ENCODE results near the gene GBE1. TPM values are rescaled to one million over a fixed set of nuclear protein-coding genes. Genes with fewer than 3 reads are reported as not detected.

The GBE1 gene
- total RNA-seq, 2 donors from 2014 or later: 15.0 to 26.7 TPM

DNA sequence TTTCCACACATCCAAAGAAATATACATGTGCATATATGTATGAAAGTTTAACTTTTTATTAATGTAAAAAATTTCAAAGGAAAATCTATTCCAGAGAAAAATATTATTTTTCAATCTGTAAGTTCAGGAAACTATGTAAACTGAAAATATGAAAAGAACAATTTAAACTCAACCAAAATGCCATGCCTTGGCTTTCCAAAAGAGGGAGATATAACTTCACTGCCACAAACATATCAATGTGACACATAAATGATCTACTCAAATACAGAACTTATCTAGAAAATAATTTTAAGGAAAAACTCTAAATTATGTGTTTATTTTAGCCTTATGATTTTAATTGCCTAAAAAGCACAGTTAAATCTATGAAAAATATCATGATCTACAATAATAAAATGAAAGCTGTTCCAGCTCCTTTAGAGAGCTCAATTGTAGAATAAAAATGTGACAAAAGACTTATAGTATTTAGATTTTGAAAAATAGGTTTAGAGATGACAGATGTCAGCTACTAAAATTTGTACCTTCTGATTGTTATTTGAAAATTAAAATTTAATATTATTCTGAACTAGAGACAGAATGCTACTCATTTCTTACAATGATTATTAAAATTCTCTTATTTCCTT lies 94.8 kb downstream of the GBE1 start:
- Histone ChIP-seq H3K27me3 (no peaks in the 10 kb centered on the region), H3K4me3 (no peak overlapping the region), H3K9ac (ENCODE audit: low read depth in 2 of 2, low read length in 2 of 2) (no peak overlapping the region), H3K36me3 (no peaks in the 10 kb centered on the region), H3K27ac (no peak overlapping the region), H3K4me1 (no peaks in the 10 kb centered on the region), H3K9me3 (no peaks in the 10 kb centered on the region)
- intact Hi-C loops (cut with DNase I): loop anchor here (5.0 to 10.0 kb wide), 2 partner anchors 246 to 468 kb away; no protein-coding TSS in a partner anchor
- no peak for DNase-seq
- TF ChIP-seq, protein P1, sequence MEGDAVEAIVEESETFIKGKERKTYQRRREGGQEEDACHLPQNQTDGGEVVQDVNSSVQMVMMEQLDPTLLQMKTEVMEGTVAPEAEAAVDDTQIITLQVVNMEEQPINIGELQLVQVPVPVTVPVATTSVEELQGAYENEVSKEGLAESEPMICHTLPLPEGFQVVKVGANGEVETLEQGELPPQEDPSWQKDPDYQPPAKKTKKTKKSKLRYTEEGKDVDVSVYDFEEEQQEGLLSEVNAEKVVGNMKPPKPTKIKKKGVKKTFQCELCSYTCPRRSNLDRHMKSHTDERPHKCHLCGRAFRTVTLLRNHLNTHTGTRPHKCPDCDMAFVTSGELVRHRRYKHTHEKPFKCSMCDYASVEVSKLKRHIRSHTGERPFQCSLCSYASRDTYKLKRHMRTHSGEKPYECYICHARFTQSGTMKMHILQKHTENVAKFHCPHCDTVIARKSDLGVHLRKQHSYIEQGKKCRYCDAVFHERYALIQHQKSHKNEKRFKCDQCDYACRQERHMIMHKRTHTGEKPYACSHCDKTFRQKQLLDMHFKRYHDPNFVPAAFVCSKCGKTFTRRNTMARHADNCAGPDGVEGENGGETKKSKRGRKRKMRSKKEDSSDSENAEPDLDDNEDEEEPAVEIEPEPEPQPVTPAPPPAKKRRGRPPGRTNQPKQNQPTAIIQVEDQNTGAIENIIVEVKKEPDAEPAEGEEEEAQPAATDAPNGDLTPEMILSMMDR (IDR thresholded peaks at IDR 0.05): peak; percentile 72

DNA sequence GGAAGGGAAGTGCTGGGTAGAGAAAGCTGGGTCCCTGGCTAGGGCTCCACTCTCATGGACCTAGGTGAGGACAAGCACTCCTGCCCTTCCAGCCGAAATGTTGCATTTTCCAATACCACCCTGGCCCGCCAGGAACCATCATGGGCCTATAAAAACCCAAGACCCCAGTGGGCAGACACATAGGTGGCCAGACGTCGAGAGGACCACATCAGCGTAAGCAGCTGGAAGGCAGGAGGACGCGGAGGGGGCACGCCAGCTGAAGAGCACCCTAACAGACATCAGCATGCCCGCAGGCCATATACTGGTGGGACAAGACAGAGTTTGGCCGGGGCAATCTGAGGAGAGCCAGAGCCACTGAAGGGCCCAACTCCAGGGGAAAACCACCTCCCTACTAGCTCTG lies 98.3 kb downstream of the GBE1 start:
- H3K9me3 ChIP-seq: no peaks in the 10 kb centered on the region
- H3K27me3 ChIP-seq: no peaks in the 10 kb centered on the region
- TF ChIP-seq, protein P1 (IDR thresholded peaks at IDR 0.05): no peak
- no peak overlapping the region for H3K4me3 ChIP-seq
- H3K36me3 ChIP-seq: no peaks in the 10 kb centered on the region
- intact Hi-C loops (cut with DNase I): loop anchor here (10.0 kb wide), 1 partner anchor 472 kb away; no protein-coding TSS in a partner anchor
- no peak overlapping the region for H3K9ac ChIP-seq (ENCODE audit: low read depth in 2 of 2, low read length in 2 of 2)
- no peaks in the 10 kb centered on the region for H3K4me1 ChIP-seq
- DNase-seq: no peak
- H3K27ac ChIP-seq: no peak overlapping the region

DNA sequence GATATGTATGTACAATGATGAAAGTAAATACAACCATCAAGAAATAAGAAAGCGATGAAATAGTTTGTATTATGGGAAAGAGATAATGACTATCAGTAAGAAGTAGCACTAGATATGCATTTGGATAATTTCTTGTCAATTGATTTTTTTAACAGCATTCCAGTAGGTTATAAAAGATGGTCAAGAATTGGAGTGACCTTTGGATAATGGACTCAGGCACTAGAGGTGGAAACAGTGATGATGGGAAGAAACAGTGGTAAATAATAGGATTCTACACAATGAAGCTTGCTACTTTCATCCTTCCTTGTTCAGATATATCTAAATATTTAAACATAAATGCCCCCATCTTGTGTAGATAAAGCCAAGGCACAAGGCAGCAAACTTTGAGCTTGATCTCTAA lies 101.4 kb downstream of the GBE1 start:
- H3K27me3 ChIP-seq: no peaks in the 10 kb centered on the region
- no peak overlapping the region for H3K27ac ChIP-seq
- no peak overlapping the region for H3K9ac ChIP-seq (ENCODE audit: low read depth in 2 of 2, low read length in 2 of 2)
- no peaks in the 10 kb centered on the region for H3K4me1 ChIP-seq
- no peak for DNase-seq
- H3K36me3 ChIP-seq: no peaks in the 10 kb centered on the region
- TF ChIP-seq, protein P1 (IDR thresholded peaks at IDR 0.05): no peak
- intact Hi-C loops (cut with DNase I): loop anchor here (10.0 kb wide), 1 partner anchor 475 kb away; no protein-coding TSS in a partner anchor
- H3K4me3 ChIP-seq: no peak overlapping the region
- H3K9me3 ChIP-seq: no peaks in the 10 kb centered on the region

DNA sequence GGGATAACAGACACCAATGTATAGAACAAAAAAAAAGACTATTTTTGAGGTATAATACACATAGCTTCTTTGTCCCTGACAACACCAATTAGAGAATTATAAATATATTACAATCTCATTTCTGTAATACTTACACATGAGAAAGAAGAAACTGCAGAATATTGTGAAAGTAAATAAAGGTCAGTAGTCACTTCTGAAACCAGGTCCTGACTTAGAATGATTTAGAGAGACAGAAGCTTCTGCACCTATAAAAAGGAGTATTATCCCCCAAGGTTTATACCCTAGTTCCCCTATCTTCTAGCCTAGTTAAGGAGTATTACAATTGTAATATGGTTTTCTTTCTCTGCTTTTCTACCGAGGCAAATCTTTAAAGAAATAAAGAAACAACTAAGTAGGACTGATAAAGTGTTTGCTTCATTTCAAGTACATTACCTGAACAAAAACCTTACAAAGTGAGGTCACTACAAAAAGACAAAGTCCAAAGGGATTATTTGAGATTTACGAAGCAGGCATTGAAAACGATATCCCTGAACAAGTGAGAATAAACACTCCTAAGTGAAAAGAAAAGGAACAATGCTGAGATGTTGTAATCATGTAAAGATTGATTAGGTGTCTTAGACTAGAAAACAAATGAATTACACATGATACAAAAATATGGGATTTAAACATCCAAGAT lies 103.0 kb downstream of the GBE1 start:
- TF ChIP-seq, protein P1 (IDR thresholded peaks at IDR 0.05): no peak
- no peaks in the 10 kb centered on the region for H3K9me3 ChIP-seq
- H3K27me3 ChIP-seq: no peaks in the 10 kb centered on the region
- no peak overlapping the region for H3K4me3 ChIP-seq
- intact Hi-C loops (cut with DNase I): no loop called here
- no peaks in the 10 kb centered on the region for H3K36me3 ChIP-seq
- H3K9ac ChIP-seq (ENCODE audit: low read depth in 2 of 2, low read length in 2 of 2): no peak overlapping the region
- H3K4me1 ChIP-seq: no peaks in the 10 kb centered on the region
- no peak overlapping the region for H3K27ac ChIP-seq
- DNase-seq: no peak

DNA sequence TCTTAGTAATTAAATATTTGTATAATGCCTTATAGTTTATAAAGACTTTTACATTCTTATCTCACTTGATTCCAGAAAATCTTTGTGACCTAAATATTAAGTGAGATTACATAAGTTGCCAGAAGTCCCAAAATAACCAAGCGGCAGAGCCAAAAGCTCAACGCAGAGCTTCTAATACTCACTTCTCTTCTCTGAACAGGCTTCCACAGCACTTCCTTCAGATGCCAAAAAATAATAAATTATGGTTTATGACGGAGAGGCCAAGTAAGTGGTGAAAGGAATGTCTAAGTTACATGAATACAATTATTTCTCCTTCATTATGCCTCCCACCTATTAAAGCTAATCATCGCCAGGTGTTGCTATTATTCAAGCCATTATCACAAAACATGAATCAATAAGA lies 110.3 kb downstream of the GBE1 start:
- Histone ChIP-seq H3K4me3 (no peak overlapping the region), H3K4me1 (no peaks in the 10 kb centered on the region), H3K36me3 (no peaks in the 10 kb centered on the region), H3K27me3 (no peaks in the 10 kb centered on the region), H3K9ac (ENCODE audit: low read depth in 2 of 2, low read length in 2 of 2) (no peak overlapping the region), H3K9me3 (no peaks in the 10 kb centered on the region), H3K27ac (no peak overlapping the region)
- no peak for DNase-seq
- TF ChIP-seq, protein P1 (IDR thresholded peaks at IDR 0.05): no peak
- intact Hi-C loops (cut with DNase I): no loop called here
